Mammary epithelial cell (primary cell): ENCODE data around the gene PTGES2.

Experiments used
- EZH2 ChIP-seq: IDR thresholded peaks from 2 replicates; pipeline ENCODE4 v1.6.1; 2012; ENCODE audit warnings: low read length, inconsistent platforms, borderline replicate concordance
- TF ChIP-seq, protein P1 (sequence below), 2 donors: IDR thresholded peaks in 1 of 2; conservative IDR thresholded peaks in 1 of 2; 2 replicates each; pipeline ENCODE4 v1.5.1; 2011 to 2012; ENCODE audit warnings: inconsistent platforms in 2 of 2, low read length in 2 of 2, mild to moderate bottlenecking in 2 of 2, control low read depth in 1 of 2, low read depth in 1 of 2; ENCODE audit not compliant: insufficient read depth in 1 of 2; ENCODE audit errors: extremely low read depth in 1 of 2

DNA sequence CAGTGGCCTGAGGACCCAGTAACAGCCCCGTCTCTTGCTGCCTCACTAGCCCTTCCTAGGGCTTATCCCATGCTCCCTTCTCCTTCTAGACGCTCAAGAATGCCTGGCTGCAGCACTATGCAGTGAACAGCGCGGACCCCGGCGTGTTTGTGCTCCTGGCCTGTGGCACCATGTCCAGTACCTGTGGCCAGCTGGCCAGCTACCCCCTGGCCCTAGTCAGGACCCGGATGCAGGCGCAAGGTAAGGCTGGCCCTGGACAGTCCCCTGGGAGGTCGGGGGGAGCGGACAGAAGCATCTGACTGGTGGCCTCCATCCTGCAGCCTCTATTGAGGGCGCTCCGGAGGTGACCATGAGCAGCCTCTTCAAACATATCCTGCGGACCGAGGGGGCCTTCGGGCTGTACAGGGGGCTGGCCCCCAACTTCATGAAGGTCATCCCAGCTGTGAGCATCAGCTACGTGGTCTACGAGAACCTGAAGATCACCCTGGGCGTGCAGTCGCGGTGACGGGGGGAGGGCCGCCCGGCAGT is 20.5 kb downstream of the PTGES2 start:
- TF ChIP-seq, protein P1, sequence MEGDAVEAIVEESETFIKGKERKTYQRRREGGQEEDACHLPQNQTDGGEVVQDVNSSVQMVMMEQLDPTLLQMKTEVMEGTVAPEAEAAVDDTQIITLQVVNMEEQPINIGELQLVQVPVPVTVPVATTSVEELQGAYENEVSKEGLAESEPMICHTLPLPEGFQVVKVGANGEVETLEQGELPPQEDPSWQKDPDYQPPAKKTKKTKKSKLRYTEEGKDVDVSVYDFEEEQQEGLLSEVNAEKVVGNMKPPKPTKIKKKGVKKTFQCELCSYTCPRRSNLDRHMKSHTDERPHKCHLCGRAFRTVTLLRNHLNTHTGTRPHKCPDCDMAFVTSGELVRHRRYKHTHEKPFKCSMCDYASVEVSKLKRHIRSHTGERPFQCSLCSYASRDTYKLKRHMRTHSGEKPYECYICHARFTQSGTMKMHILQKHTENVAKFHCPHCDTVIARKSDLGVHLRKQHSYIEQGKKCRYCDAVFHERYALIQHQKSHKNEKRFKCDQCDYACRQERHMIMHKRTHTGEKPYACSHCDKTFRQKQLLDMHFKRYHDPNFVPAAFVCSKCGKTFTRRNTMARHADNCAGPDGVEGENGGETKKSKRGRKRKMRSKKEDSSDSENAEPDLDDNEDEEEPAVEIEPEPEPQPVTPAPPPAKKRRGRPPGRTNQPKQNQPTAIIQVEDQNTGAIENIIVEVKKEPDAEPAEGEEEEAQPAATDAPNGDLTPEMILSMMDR (conservative IDR thresholded peaks at IDR 0.05 in 1 of 2, IDR thresholded peaks at IDR 0.05 in 1 of 2; ENCODE audit: extremely low read depth in 1 of 2, insufficient read depth in 1 of 2, low read depth in 1 of 2, low read length in 2 of 2): no peak
- TF ChIP-seq EZH2: no peak
